HL-60 (cell line): ENCODE results near the gene CHMP5.

Experiments used
- CTCF ChIP-seq: IDR thresholded peaks from one replicate; pipeline ENCODE4 v1.5.1; 2011; ENCODE audit warnings: low read length, control low read depth, inconsistent platforms; ENCODE audit not compliant: insufficient read depth
- GABPA ChIP-seq: IDR thresholded peaks from 2 replicates; pipeline ENCODE4 v1.6.1; 2012; ENCODE audit warnings: low read depth
- POLR2AphosphoS5 ChIP-seq: IDR thresholded peaks from 2 replicates; pipeline ENCODE4 v1.6.1; 2012; ENCODE audit warnings: low read depth
- REST ChIP-seq: IDR thresholded peaks from 2 replicates; pipeline ENCODE4 v1.6.1; 2012; ENCODE audit warnings: low read depth; ENCODE audit not compliant: insufficient replicate concordance

DNA sequence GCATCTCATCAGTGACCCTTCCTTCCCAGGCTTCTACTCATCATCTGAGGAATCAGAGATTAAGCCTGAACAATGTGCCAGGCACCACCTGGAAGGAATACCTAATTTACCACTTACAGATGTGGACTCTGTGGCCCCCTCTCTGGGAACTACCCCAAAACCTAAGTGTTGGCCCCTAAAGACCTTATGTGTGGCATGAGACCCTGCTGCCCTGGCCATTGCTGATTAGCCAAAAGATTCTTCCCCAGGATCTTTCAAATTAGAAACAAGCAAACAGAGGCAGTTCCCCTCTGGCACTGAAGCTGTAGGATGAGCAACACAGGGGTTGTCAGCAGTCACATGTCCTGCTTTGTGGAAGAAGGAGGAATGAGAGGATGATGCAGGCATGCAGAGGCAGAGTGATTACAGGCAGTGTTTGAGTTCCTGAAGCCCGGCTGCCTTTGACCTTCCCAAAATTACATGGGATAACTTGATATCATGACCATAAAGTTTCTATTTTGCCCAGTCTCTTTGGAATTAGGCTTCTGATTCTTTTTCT is 14.3 kb upstream of the CHMP5 start:
- TF ChIP-seq CTCF (no peak), REST (no peak), POLR2AphosphoS5 (no peak), GABPA (no peak)
